ENCODE measurements around the gene MGARP. TPM values are rescaled to one million over a fixed set of nuclear protein-coding genes. Genes with fewer than 3 reads are reported as not detected.

MGARP gene
- total RNA-seq, 1 donor from 2014 or later = 2.5 TPM

- H2AFZ ChIP-seq (replicated peaks) = peak overlapping the region; percentile 73
- no peaks in the 10 kb centered on the region for H3K36me3 ChIP-seq
- no peak overlapping the region for H3K27ac ChIP-seq
- no peaks in the 10 kb centered on the region for H3F3A ChIP-seq (ENCODE audit: low read depth)
- H3K79me2 ChIP-seq (ENCODE audit: low read depth) = no peaks in the 10 kb centered on the region
- no peaks in the 10 kb centered on the region for H3K9me3 Mint-ChIP-seq
- H3K27ac Mint-ChIP-seq = no peak overlapping the region
- no peaks in the 10 kb centered on the region for H3K36me3 Mint-ChIP-seq
- TF ChIP-seq EZH2 (IDR thresholded peaks at IDR 0.05) (no peak), CTCF (IDR thresholded peaks at IDR 0.05) (no peak), EZH2phosphoT487 (IDR thresholded peaks at IDR 0.05) (no peak)
- DNase-seq (ENCODE audit: low spot score) = no peak
- H3K27me3 ChIP-seq = no peaks in the 10 kb centered on the region
- H3K9me3 ChIP-seq (ENCODE audit: low read depth) = no peaks in the 10 kb centered on the region
- peaks cover 15% of the 10 kb centered on the region for H3K4me1 Mint-ChIP-seq
- H3K27me3 Mint-ChIP-seq (ENCODE audit: insufficient read depth, low read depth) = no peaks in the 10 kb centered on the region
- H3K4me2 ChIP-seq = peak overlapping the region; percentile 60
- H3K4me3 Mint-ChIP-seq = no peak overlapping the region
- no peak overlapping the region for H3K9ac ChIP-seq
- H3K4me3 ChIP-seq = no peak overlapping the region
- H3K4me1 ChIP-seq = peaks cover 11% of the 10 kb centered on the region
- H4K20me1 ChIP-seq (ENCODE audit: low read depth) = no peaks in the 10 kb centered on the region
These were observed 12.7 kb downstream of the MGARP start for GRCh38 chr4:139267301-139267700.

- H3K9ac ChIP-seq = no peak overlapping the region
- H3K27ac Mint-ChIP-seq = no peak overlapping the region
- no peak overlapping the region for H3K27ac ChIP-seq
- H3K27me3 Mint-ChIP-seq (ENCODE audit: insufficient read depth, low read depth) = no peaks in the 10 kb centered on the region
- no peaks in the 10 kb centered on the region for H3K9me3 Mint-ChIP-seq
- DNase-seq (ENCODE audit: low spot score) = peak; percentile 35
- peaks cover 11% of the 10 kb centered on the region for H3K4me1 ChIP-seq
- no peaks in the 10 kb centered on the region for H3F3A ChIP-seq (ENCODE audit: low read depth)
- no peaks in the 10 kb centered on the region for H3K36me3 Mint-ChIP-seq
- H3K9me3 ChIP-seq (ENCODE audit: low read depth) = no peaks in the 10 kb centered on the region
- H2AFZ ChIP-seq (replicated peaks) = peak overlapping the region; percentile 73
- peaks cover 15% of the 10 kb centered on the region for H3K4me1 Mint-ChIP-seq
- H3K4me3 Mint-ChIP-seq = peak overlapping the region; percentile 64
- TF ChIP-seq EZH2phosphoT487 (IDR thresholded peaks at IDR 0.05) = no peak
- TF ChIP-seq CTCF (IDR thresholded peaks at IDR 0.05) = no peak
- no peak for TF ChIP-seq EZH2 (IDR thresholded peaks at IDR 0.05)
- no peak overlapping the region for H3K4me3 ChIP-seq
- H4K20me1 ChIP-seq (ENCODE audit: low read depth) = no peaks in the 10 kb centered on the region
- H3K27me3 ChIP-seq = no peaks in the 10 kb centered on the region
- no peaks in the 10 kb centered on the region for H3K36me3 ChIP-seq
- H3K79me2 ChIP-seq (ENCODE audit: low read depth) = no peaks in the 10 kb centered on the region
- peak overlapping the region; percentile 60 for H3K4me2 ChIP-seq
These were observed 13.3 kb downstream of the MGARP start for GRCh38 chr4:139266583-139267257.

DNA sequence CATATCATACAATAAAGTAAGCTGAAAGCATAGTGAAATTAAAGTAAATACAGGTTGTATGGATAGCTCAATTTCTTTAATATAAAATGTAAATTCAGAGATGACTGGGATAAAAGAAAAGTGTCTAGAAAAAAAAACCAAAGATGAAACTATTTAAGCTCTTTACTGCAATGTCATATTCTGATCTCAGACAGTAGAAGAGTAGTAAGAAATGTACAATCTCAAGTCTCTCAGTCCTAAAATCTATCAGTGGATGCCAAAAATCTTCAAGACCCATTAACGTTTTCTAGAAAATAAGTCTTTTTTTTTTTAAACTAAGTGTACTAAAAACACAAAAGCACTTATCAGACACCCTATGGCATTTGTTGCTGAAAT is 13.8 kb downstream of the MGARP start:
- Mint-ChIP-seq H3K36me3 (no peaks in the 10 kb centered on the region), H3K9me3 (no peaks in the 10 kb centered on the region), H3K27me3 (ENCODE audit: insufficient read depth, low read depth) (no peaks in the 10 kb centered on the region), H3K27ac (no peak overlapping the region), H3K4me1 (peaks cover 15% of the 10 kb centered on the region), H3K4me3 (peak overlapping the region; percentile 64)
- Histone ChIP-seq H3K27me3 (no peaks in the 10 kb centered on the region), H4K20me1 (ENCODE audit: low read depth) (no peaks in the 10 kb centered on the region), H3K4me1 (peaks cover 11% of the 10 kb centered on the region), H2AFZ (replicated peaks) (peak overlapping the region; percentile 73), H3K9ac (no peak overlapping the region), H3K4me2 (peak overlapping the region; percentile 60), H3K27ac (no peak overlapping the region), H3K79me2 (ENCODE audit: low read depth) (no peaks in the 10 kb centered on the region), H3K9me3 (ENCODE audit: low read depth) (no peaks in the 10 kb centered on the region), H3F3A (ENCODE audit: low read depth) (no peaks in the 10 kb centered on the region), H3K36me3 (no peaks in the 10 kb centered on the region), H3K4me3 (no peak overlapping the region)
- DNase-seq (ENCODE audit: low spot score) = no peak
- TF ChIP-seq CTCF (IDR thresholded peaks at IDR 0.05) (no peak), EZH2 (IDR thresholded peaks at IDR 0.05) (no peak), EZH2phosphoT487 (IDR thresholded peaks at IDR 0.05) (no peak)

All from neural progenitor cell (in vitro differentiated cells).